HEK293 (cell line): ENCODE data around the gene ADIRF.

Experiments used
- CTCF ChIP-seq: fragments of 450-650 bp; formaldehyde crosslinking; IDR thresholded peaks from 2 replicates; pipeline ENCODE4 v1.5.1; 2016; ENCODE audit warnings: missing biosample characterization, missing genetic modification characterization
- ZNF132 ChIP-seq: fragments of 450-650 bp; formaldehyde crosslinking; IDR thresholded peaks from 2 replicates; pipeline ENCODE4 v1.5.1; 2017; ENCODE audit warnings: missing biosample characterization, missing genetic modification characterization, borderline replicate concordance

GRCh38 chr10:86964061-86964846 lies 4.0 kb upstream of the ADIRF start:
- TF ChIP-seq ZNF132 (tag by site-specific recombination) (no peak), CTCF (tag by site-specific recombination) (no peak)
